H1 (cell line): ENCODE measurements around the gene ARHGEF7.

ENCODE experiments used
- CTCF ChIP-seq, 3 experiments: IDR thresholded peaks; 1 replicate in 2 of 3; 2 replicates in 1 of 3; pipeline versions ENCODE4 v1.5.1 to v1.6.1; 2011; ENCODE audit warnings: low read length in 3 of 3, mild to moderate bottlenecking in 3 of 3, inconsistent platforms in 2 of 3, low read depth in 1 of 3, moderate library complexity in 1 of 3; ENCODE audit not compliant: insufficient read depth in 1 of 3; ENCODE audit errors: control extremely low read depth in 1 of 3
- GABPA ChIP-seq: IDR thresholded peaks from 2 replicates; pipeline ENCODE4 v1.6.1; 2011; ENCODE audit warnings: mild to moderate bottlenecking, low read length, moderate library complexity, borderline replicate concordance; ENCODE audit not compliant: insufficient read depth

DNA sequence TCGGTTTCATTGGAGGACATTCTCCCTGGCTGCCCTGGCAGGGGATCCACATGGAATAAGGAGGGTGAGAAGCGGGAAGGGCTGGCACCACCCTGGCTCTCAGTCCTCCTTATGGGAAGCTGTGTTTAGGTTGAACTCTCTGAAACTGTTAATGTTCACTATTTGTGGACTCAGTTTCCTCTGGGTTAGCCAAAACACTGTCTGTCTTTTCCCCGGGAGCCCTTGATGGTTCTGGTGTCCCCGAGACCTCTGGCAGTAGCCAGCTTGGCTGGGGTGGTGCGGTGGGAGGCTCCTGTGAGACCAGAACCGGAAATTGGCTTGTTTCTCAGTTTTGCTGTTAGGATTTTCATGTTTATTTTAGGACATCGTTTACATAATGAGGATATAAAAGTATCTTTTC is 157.0 kb downstream of the ARHGEF7 start:
- TF ChIP-seq GABPA (no peak), CTCF (IDR thresholded peaks at IDR 0.05; ENCODE audit: control extremely low read depth in 1 of 3, insufficient read depth in 1 of 3, low read depth in 1 of 3, low read length in 3 of 3) (no peak)
